ENCODE results near the gene DCBLD2.
"Not testable (repeated sequence)": the region's sequence is repeated elsewhere in the genome, so short reads cannot be mapped to it uniquely, and the experiment has no call there.

DCBLD2 gene

GRCh38 chr3:98890965-98891910, 10.3 kb downstream of the DCBLD2 start:
- no peak for DNase-seq

- DNase-seq, result no peak
Observed at GRCh38 chr3:98890181-98890835, 11.2 kb downstream of the DCBLD2 start.

- DNase-seq, result no peak
Observed at GRCh38 chr3:98887684-98888083, 13.8 kb downstream of the DCBLD2 start.

- no peak for DNase-seq
Observed at GRCh38 chr3:98886525-98886924, 15.0 kb downstream of the DCBLD2 start.

- DNase-seq, result no peak
Observed at GRCh38 chr3:98885851-98886250, 15.6 kb downstream of the DCBLD2 start.

- no peak for DNase-seq
Observed at GRCh38 chr3:98884675-98885371, 16.7 kb downstream of the DCBLD2 start.

GRCh38 chr3:98882614-98883333, 18.7 kb downstream of the DCBLD2 start:
- DNase-seq, result not testable (repeated sequence)

GRCh38 chr3:98877132-98877531, 24.4 kb downstream of the DCBLD2 start:
- DNase-seq, result no peak

GRCh38 chr3:98875535-98875934, 26.0 kb downstream of the DCBLD2 start:
- no peak for DNase-seq

- DNase-seq, result no peak
Observed at GRCh38 chr3:98874602-98875249, 26.8 kb downstream of the DCBLD2 start.

GRCh38 chr3:98869391-98869790, 32.1 kb downstream of the DCBLD2 start:
- DNase-seq, result no peak

GRCh38 chr3:98857971-98858370, 43.5 kb downstream of the DCBLD2 start:
- DNase-seq, result not testable (repeated sequence)

- not testable (repeated sequence) for DNase-seq
Observed at GRCh38 chr3:98857258-98857657, 44.2 kb downstream of the DCBLD2 start.

GRCh38 chr3:98856724-98857123, 44.8 kb downstream of the DCBLD2 start:
- DNase-seq, result no peak

- DNase-seq, result no peak
Observed at GRCh38 chr3:98855806-98856400, 45.6 kb downstream of the DCBLD2 start.

GRCh38 chr3:98848108-98848507, 53.4 kb downstream of the DCBLD2 start:
- no peak for DNase-seq

- DNase-seq, result no peak
Observed at GRCh38 chr3:98846101-98846500, 55.4 kb downstream of the DCBLD2 start.

- DNase-seq, result no peak
Observed at GRCh38 chr3:98843266-98843959, 58.1 kb downstream of the DCBLD2 start.

- no peak for DNase-seq
Observed at GRCh38 chr3:98839846-98840245, 61.6 kb downstream of the DCBLD2 start.

GRCh38 chr3:98831060-98831459, 70.4 kb downstream of the DCBLD2 start:
- DNase-seq, result not testable (repeated sequence)

- DNase-seq, result no peak
Observed at GRCh38 chr3:98829246-98829832, 72.2 kb downstream of the DCBLD2 start.

Data from Kasumi-1 (cell line).